Nephron (organoid): ENCODE results near the gene HSFX3.
"Not testable (repeated sequence)": the region's sequence is repeated elsewhere in the genome, so short reads cannot be mapped to it uniquely, and the experiment has no call there.

Source experiments
- H3K27ac Mint-ChIP-seq, 3 experiments: 2 replicates each; pipeline ENCODE4 v1.8.0; 2020; ENCODE audit warnings: mixed read lengths in 3 of 3, mild to moderate bottlenecking in 2 of 3, moderate library complexity in 1 of 3
- H3K27me3 Mint-ChIP-seq: 2 replicates; pipeline ENCODE4 v1.8.0; 2021; ENCODE audit warnings: low read depth, mild to moderate bottlenecking, moderate library complexity, mixed read lengths
- H3K36me3 Mint-ChIP-seq: 2 replicates; pipeline ENCODE4 v1.8.0; 2020; ENCODE audit warnings: low read depth, mixed read lengths
- H3K4me1 Mint-ChIP-seq: 2 replicates; pipeline ENCODE4 v1.8.0; 2020; ENCODE audit warnings: mixed read lengths
- H3K4me3 Mint-ChIP-seq, 3 experiments: 2 replicates each; pipeline ENCODE4 v1.8.0; 2020; ENCODE audit warnings: mild to moderate bottlenecking in 3 of 3, mixed read lengths in 3 of 3, moderate library complexity in 2 of 3
- H3K9me3 Mint-ChIP-seq: 2 replicates; pipeline ENCODE4 v1.8.0; 2020; ENCODE audit warnings: mixed read lengths
- TF ChIP-seq, protein P1 (sequence below), 3 experiments: fragments of 200-600 bp; sonication (generic); IDR thresholded peaks; one replicate each; pipeline ENCODE4 v1.5.0; 2021; ENCODE audit warnings: antibody characterized with exemption in 3 of 3; ENCODE audit not compliant: unreplicated experiment in 3 of 3

Gene HSFX3

DNA sequence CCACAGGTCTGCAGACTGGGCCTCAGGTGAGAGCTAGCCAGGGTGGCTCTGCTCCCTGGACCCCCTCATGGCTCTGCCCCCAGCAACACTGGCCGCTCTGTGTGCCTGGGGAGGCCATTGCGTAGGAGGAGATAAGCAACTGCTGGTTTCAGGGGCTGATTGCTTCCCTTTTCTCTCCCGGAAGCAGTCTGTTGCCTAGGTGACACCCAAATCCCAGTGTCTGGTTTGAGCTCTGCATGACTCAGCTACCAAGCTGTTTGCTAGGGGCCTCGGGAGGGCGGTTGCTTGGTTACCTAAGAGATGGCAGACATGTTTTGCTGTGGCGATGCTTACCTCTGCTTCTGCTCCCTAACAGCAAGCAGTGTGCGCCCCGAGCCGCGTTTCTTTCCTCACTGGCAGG, 24.3 kb downstream of the HSFX3 start:
- not testable (repeated sequence) for H3K27ac Mint-ChIP-seq, H3K36me3 Mint-ChIP-seq, H3K4me1 Mint-ChIP-seq, H3K9me3 Mint-ChIP-seq, H3K4me3 Mint-ChIP-seq, H3K27me3 Mint-ChIP-seq

DNA sequence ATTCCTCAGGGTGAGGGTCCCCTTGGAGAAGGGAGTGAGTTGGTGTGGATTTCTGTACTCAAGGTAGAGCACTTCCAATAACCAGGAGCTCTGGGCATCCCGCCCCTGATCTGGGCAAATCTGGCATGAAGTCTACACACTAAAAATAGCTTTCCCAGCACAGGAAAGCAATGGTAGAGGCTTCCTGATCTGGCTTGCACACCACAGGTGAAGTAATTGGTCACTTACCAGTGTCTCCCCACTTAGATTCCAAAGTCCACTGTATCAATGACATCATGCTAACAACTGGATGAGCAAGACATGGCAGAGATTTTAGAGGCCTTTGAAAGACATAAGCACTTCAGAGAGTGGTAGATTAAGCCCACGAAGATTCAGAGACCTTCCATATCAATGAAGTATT, 26.8 kb downstream of the HSFX3 start:
- peaks cover 5% of the 10 kb centered on the region for H3K9me3 Mint-ChIP-seq
- H3K4me1 Mint-ChIP-seq, result no peaks in the 10 kb centered on the region
- no peak overlapping the region for H3K27ac Mint-ChIP-seq
- peaks cover 4% of the 10 kb centered on the region for H3K27me3 Mint-ChIP-seq
- no peaks in the 10 kb centered on the region for H3K36me3 Mint-ChIP-seq
- TF ChIP-seq, protein P1, sequence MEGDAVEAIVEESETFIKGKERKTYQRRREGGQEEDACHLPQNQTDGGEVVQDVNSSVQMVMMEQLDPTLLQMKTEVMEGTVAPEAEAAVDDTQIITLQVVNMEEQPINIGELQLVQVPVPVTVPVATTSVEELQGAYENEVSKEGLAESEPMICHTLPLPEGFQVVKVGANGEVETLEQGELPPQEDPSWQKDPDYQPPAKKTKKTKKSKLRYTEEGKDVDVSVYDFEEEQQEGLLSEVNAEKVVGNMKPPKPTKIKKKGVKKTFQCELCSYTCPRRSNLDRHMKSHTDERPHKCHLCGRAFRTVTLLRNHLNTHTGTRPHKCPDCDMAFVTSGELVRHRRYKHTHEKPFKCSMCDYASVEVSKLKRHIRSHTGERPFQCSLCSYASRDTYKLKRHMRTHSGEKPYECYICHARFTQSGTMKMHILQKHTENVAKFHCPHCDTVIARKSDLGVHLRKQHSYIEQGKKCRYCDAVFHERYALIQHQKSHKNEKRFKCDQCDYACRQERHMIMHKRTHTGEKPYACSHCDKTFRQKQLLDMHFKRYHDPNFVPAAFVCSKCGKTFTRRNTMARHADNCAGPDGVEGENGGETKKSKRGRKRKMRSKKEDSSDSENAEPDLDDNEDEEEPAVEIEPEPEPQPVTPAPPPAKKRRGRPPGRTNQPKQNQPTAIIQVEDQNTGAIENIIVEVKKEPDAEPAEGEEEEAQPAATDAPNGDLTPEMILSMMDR (IDR thresholded peaks at IDR 0.05; ENCODE audit: unreplicated experiment in 3 of 3), result no peak
- no peak overlapping the region for H3K4me3 Mint-ChIP-seq

DNA sequence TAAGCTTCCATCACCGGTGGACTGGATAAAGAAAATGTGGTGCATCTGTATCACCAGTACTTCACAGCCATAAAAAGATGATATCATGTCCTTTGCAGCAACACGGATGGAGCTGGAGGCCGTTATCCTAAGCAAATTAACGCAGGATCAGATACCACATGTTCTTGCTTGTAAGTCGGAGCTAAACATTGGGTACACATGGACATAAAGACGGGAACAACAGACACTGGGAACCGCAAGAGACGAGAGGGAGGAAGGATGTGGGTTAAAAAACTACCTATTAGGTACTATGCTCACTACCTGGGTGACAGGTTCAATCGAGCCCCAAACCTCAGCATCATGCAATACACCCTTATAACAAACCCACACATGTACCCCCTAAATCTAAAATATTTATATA, 28.3 kb downstream of the HSFX3 start:
- Mint-ChIP-seq H3K27ac (no peak overlapping the region), H3K4me3 (no peak overlapping the region), H3K4me1 (no peaks in the 10 kb centered on the region), H3K27me3 (peaks cover 4% of the 10 kb centered on the region), H3K36me3 (peaks cover 4% of the 10 kb centered on the region), H3K9me3 (peaks cover 13% of the 10 kb centered on the region)
- TF ChIP-seq, protein P1 (IDR thresholded peaks at IDR 0.05; ENCODE audit: unreplicated experiment in 3 of 3), result no peak

DNA sequence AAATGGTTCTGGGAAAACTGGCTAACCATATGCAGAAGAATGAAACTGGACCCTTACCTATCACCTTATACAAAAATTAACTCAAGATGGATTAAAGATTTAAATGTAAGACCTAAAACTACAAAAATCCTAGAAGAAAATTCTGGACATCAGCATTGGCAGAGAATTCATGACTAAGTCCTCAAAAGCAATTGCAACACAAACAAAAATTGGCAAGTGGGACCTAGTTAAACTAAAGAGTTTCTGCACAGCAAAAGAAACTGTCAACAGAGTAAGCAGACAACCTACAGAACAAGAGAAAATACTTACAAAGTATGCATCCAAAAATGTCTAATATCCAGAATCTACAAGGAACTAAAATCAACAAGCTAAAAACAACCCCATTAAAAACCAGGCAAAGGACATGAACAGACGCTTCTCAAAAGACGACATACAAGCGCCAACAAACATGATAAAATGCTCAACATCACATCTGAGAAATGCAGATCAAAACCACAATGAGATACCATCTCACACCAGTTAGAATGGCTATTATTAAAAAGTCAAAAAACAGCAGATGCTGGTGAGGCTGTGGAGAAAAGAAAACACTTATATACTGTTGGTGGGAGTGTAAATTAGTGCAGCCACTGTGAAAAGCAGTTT, 29.0 kb downstream of the HSFX3 start:
- H3K27me3 Mint-ChIP-seq, H3K36me3 Mint-ChIP-seq, H3K4me1 Mint-ChIP-seq, H3K4me3 Mint-ChIP-seq, H3K27ac Mint-ChIP-seq: not testable (repeated sequence)
- peaks cover 14% of the 10 kb centered on the region for H3K9me3 Mint-ChIP-seq

DNA sequence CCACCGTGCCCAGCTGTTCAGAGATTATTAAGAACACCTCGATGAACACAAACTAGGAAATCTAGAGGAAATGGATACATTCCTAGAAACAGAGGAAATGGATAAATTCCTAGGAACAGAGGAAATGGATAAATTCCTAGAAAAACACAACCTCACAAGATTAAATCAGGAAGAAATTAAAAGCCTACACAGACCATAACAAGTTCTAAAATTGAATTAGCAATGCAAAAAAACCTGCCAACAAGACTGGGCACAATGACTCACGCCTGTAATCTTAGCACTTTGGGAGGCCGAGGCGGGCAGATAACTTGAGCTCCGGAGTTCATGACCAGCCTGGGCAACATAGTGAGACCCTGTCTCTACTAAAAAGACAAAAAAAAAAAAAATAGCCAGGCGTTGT, 31.5 kb downstream of the HSFX3 start:
- Mint-ChIP-seq H3K9me3 (peaks cover 18% of the 10 kb centered on the region), H3K27me3 (peaks cover 4% of the 10 kb centered on the region), H3K4me3 (no peak overlapping the region), H3K27ac (no peak overlapping the region), H3K36me3 (peaks cover 4% of the 10 kb centered on the region), H3K4me1 (no peaks in the 10 kb centered on the region)
- TF ChIP-seq, protein P1 (IDR thresholded peaks at IDR 0.05; ENCODE audit: unreplicated experiment in 3 of 3), result no peak

DNA sequence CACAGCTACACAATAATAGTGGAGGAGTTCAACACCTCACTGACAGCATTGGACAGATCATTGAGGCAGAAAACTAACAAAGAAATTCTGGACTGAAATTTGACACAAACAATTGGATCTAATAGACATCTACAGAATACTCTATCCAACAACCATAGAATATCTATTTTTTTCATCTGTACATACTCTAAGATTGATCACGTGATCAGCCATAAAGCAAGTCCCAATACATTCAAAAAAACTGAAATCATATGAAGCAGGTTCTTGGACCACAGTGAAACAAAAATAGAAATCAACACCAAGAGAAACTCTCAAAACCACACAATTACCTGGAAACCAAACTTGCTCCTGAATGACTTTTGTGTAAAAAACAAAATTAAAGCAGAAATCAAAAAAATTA, 32.4 kb downstream of the HSFX3 start:
- H3K27ac Mint-ChIP-seq, result no peak overlapping the region
- H3K36me3 Mint-ChIP-seq, result peaks cover 4% of the 10 kb centered on the region
- peaks cover 4% of the 10 kb centered on the region for H3K27me3 Mint-ChIP-seq

DNA sequence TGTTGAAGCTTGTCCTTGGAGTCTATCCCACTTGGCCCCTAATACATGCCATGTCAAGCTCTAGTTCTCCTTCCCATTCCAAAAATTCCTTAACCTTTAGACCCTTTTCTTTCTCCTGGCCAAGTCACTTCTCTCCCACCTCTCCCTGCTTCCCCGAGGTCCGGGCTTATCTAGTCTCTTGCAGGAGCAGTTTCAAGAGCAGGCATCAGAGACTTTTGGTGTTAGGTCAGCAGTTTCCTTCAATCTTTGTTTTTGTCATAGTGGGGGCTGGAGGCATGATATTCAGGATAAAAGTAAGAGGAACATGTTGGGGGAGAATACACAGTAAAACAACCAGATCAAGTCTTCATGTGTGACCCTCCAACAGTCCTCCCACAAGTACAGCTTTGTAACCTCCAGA, 33.1 kb downstream of the HSFX3 start:
- peaks cover 4% of the 10 kb centered on the region for H3K27me3 Mint-ChIP-seq
- no peak overlapping the region for H3K4me3 Mint-ChIP-seq
- H3K27ac Mint-ChIP-seq, result no peak overlapping the region
- peaks cover 4% of the 10 kb centered on the region for H3K36me3 Mint-ChIP-seq
- peaks cover 20% of the 10 kb centered on the region for H3K9me3 Mint-ChIP-seq
- TF ChIP-seq, protein P1 (IDR thresholded peaks at IDR 0.05; ENCODE audit: unreplicated experiment in 3 of 3), result no peak
- H3K4me1 Mint-ChIP-seq, result no peaks in the 10 kb centered on the region

More for the DNA sequence above, 32.4 kb downstream of the HSFX3 start:
- Mint-ChIP-seq H3K9me3 (peaks cover 20% of the 10 kb centered on the region), H3K4me3 (no peak overlapping the region), H3K4me1 (no peaks in the 10 kb centered on the region)
- TF ChIP-seq, protein P1 (IDR thresholded peaks at IDR 0.05; ENCODE audit: unreplicated experiment in 3 of 3), result no peak
